ENCODE data around the gene FAM162B.
"Not testable (repeated sequence)": the region's sequence is repeated elsewhere in the genome, so short reads cannot be mapped to it uniquely, and the experiment has no call there.

FAM162B gene

DNA sequence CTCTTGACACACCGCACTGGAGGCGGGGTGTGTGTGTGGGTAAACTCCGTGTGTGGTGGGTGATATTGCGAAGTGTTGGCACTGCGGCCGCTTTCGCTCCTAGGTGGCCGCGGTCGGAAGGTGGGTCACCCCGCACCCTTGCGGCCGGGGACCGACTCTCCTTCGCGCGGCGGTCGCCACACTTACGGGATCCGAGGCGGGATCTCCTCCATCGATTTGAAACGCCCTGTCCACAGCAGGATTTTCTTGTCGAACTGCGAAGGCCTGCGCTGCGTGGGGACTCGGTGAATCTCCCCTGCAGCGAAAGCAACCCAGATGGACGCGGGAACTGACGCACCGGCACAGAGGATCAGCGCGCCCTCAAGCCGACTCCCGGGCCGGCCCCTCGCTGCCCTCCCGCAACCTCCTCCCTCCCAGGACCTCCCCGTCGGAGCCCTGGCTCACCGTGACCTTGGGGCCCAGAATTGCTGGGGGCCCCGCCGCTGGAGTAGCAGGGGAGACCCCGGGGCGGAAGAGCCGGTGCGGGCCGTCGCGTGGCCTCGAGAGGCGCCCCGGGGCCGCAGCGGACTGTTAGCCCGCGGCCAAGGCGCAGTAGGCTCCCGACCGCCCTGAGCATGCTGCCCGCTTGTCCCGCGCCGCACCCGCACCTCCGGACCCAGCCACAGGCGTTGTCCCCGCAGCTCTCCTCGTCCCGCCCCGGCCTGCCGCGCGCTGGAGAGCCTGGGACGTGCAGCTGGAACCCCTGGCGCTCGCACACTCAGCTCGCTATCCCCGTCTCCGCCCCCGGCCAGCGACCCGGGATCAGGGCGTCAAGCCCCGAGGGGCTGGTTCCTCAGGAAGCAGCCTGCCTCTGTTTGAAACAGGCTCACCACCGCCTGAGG is at the start of gene FAM162B:
TSS of gene FAM162B (minus strand) at position 759 of the 881 bp plus-strand sequence. CDS start at position 616, 143 bp downstream.
- DNase-seq, result no peak

DNA sequence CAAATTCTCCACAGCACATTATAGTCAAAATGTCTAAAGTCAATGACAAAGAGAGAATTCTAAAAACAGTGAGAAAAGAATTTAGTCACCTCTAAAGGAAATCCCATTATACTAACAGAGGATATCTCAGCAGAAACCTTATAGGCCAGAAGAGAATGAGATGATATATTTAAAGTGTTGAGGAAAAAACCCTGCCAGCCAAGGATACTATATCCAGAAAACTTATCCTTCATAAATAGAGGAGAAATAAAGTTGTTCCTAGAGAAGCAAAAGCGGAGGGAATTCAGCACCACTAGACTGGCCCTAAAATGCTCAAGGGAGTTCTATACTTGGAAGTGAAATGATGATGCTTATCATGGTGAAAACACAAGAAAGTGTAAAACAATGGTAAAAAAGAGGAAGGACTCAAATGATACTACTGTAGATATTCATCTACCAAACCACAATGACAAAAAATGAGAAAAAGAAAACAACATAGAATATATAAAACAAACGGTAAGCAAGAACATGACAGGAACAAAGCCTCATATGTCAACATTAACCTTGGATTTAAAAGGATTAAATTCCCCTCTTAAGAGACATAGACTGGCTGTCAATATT is 46.6 kb upstream of the FAM162B start:
- DNase-seq, result no peak

DNA sequence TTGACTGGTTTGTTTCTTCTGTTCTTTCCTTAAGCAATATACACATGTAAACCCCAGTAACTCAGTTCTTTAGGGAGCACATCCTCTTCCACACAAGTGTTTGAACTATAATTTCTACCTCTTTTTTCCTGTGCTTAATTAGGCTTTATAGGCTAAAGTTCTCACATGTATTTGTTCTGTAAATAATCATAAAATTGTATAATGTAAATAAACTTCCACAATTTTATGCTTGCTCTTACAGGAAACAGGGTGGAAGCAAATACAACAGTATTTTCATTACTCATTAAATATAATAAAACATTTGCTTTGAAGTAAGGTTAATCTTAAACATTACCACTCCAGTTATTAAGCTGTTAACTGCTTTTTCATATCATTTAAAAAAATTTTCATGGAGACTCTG is 36.5 kb upstream of the FAM162B start:
- DNase-seq, result no peak

DNA sequence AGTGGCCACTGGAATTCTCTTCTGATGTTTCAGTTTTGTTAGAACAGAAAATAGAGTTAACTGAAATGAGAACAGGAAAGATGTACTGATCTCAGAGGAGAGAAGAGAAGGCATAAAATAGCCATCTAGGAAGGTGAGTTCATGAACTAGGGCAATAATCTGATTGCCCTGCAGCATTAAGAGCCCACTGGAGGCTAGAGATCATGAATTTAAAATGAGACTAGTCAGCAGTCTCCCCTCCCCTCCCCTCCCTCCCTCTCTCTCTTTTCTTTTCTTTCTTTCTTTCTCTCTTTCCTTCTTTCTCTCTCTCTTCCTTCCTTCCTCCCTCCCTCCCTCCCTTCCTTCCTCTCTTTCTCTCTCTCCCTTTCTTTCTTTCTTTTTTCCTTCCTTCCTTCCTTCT is 34.4 kb upstream of the FAM162B start:
- no peak for DNase-seq

DNA sequence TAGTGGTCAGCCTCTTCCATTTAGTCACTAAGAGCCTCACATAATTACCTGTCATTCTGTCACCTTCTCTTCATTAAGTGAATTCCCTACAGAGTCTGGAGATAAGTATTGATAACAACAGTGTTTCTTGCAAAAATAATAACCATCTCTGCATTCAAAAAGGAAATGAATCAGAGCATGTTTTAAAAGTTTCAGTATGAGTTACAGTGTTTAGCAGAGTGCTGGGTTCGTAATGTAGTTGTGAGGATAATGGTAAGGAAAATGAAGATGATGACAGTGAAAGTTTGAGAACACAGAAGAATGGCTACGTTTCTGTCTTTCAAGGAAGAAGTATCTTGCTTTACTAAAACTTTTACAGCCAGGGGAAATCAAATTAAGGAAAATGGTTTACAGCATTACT is 32.1 kb upstream of the FAM162B start:
- no peak for DNase-seq

DNA sequence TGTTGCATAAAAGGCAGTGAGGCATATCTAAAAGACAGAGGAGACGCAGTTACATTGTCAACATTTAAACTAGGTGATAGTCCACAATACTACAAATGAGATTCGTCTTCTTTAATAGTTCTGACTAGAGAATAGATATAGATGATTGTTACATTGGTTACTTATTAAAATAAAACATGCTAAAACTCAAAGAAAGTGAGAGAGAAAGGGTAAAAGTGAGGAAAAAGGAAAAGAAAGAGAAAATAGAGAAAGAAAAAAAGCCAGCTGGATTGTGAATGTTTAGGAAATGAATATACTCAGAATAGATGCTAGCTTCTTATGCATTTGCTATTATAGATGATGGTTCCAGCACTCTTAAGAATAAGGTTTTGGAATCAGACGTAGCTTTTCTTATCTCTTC is 27.7 kb upstream of the FAM162B start:
- no peak for DNase-seq

DNA sequence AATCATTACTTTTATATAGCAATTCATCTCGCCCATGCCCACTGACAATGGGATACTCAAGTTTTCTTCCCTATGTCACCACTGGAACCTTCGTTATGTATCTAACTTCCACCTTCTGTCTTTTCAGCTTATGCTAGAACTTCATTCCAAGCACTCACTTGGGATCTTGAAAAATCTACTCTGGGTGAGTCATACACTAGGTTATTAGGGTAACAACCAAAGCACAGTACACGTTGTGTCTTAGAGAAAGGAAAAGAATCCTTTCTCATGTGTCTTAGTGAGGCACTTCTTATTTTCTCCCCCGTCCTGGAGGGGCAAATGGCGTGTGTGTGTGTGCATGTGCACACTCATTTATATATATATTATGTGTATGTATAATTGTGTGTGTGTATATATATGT is 18.3 kb upstream of the FAM162B start:
- no peak for DNase-seq

DNA sequence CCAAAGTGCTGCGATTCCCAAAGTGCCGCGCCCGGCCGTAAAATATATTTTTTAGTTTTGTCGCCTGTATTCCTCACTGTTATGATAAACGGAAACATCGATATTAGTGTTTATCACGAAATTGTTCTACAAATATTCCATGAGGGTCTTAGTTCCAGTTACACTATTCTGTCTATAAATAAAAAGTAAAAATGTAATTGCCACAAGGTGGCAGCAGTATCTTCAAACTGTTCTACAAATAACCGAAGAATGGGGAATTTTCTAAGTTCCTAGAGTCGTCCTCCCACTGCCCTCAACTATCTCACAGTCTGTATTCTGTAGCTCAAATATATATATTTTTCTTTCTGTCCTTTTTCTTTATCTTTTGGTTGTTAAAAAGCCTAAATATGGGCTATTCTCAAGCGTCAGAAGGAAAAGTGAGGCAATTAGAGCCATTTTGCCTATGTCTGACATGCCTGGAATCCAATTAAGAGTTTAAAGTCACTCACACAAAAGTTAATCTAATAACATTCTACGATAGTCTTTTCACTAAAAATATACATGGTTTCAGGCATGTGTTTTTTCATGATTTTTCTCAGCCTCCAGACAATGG is 14.2 kb upstream of the FAM162B start:
- no peak for DNase-seq

DNA sequence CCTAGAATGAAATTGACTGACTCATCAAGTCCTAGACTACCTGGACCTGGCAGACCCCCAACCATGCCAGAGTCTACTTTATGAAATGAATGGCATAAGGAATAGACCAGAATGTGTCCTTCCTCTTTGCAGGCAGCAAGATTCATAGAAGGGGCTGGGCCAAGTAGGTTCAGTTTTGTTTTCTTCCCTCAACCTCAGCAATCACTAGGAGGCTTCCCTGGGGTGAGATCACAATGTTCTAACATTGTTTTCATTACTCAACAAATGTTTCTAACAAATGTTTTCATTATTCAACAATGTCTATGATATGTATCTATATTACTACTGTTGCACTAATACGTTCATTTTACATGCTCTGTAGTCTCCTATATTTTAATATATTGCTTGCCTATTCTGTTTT is 8.4 kb upstream of the FAM162B start:
- DNase-seq, result no peak

DNA sequence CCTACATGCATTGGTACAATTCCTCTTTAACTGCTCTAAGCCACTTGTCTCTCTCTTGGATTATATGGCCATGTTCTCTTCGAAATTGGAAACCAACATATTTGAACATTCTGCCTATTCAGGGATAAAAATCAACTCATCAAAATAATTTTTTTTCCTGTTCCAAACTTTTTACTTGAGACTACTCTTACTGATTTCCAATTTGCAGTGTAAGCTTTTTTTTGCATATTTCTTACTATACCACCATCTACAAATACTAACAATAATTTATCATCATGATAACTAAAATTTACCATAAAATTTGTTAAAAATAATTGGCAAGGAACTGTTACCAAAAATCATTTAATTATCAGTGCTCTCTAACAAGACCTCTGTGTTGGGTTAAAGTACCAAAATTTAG is 6.9 kb upstream of the FAM162B start:
- DNase-seq, result no peak

DNA sequence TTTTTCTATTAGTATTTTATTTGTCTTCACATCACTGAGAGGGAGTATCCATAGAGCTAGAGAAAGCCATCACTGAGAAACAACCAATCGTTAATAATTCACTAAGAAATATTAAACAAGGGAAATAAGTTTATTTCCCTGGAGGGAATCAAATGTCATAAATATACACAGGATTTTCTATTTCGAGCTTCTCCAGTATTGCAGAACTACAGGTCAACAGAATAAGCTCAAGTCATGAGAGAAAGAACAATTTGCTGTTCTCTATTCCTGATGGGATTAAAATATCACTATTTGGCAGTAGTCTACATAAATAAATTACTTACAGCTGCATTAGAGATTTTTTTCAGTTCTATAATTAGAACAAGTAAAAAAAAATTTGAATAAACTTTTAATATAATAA is 2.2 kb upstream of the FAM162B start:
- no peak for DNase-seq

DNA sequence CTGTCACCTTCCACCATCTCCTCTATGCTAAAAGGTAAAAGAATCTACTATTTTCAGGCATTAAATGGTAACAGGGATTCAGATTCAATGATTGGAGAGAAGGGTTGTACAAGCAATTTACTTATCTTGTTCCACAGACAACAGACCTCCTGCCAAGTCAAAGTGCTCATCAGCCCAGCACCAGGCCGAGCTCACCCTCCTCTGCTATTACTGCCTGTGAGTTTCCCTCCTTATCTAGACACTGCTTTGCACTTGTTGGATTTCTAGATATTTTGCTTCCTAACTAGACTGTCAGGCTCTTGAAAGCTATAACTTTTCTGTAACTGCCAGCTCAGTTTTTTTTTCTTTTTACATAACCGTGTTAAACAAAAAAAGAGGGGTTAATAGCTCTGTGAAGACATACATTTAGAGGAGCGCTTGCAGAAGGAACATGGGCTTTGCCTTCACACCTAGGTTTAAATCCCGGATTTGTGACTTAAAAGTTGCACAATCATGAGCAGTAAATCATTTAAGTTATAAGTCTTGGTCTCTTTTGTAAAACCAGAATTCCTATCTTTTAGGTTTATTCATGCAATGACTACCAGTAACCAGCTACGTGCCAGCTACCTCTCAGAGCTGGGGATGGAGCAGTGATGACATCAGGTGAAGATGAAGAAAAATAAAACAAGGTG is 1.1 kb upstream of the FAM162B start:
- no peak for DNase-seq

DNA sequence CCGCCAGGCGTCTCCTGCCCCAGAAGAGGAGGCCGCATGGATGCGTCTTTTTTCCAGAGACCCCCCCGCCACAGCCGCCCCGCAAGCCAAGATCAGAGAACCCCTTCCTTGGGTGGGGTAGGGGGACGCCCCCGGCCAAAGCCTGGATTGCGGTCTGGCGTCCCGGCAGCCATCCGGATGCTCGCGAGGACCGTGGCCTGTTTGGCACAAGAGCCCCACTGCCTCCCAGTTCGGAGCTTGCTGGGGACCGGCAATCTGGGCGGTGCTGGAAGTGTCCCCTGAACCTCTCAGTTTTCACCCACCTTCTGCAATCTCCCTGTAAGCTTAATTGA is 924 bp downstream of the FAM162B start:
- DNase-seq, result no peak

DNA sequence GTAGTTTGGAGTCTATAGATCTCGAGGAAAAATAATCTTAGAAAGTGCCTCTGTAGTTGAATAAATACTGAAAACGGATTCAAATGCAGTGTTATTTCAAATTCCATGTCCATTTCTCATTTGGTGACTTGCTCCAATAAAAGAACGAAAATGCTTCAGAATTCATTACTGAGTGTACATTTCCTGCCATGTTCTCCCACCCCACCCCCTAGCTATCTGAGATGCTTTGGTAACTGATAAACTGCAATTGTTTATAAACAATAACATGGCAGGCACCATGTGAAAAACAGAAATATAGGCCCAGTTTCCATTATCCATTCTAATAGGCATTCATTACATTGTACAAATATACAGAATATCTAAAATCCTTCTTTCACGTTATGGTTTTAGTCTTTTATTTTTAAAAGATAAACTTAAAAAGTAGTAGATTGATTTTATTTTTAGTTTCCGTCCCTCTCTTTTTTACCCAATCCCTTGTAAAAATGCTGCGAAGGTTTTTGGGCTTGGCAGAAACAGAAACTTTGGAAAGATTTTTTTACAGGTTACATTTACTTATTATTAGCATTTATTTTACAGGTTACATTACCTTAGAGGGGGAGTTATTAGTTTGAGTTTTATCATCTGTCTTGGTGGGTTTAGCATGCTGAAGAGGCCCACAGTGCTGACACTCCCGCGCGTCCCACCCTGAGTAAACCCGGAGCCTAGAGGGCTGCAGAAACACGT is 1.5 kb downstream of the FAM162B start:
- no peak for DNase-seq

DNA sequence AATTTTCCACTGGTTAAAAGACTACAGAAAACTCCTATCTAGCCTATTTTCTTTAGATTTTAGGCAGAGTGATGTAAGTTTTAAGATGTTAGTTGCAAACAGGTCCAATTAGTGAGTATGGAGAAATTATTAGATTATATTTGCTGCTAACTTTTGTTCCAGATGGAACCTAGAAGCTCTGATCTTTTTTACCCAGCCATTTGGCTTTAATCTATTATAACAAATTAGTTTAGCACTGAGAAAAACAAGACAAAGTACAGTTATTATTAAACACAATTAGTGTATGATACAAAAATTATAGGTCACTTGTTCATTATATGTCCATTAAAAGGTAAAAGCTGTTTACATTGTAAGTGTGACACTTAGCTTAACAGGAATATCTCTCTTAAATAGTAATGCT is 2.5 kb downstream of the FAM162B start:
- DNase-seq, result no peak

DNA sequence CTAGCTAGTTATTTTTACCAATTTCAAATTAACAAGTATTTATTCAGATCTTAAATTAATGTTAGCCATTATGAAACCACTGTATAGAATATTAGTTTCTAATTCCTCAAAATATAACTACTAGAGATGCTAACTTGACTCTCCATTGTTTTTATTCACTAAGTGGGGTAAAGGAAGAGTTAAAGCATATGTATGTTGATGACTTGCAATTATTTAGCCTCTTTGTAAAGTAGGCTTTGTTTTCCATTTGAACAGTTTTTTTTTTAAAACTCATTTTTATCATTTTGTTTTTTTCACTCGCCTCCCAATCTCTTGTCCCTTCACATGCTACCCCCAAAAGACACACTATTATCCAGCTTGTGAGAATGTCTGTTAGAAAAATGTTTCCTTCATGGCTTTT is 3.3 kb downstream of the FAM162B start:
- no peak for DNase-seq

DNA sequence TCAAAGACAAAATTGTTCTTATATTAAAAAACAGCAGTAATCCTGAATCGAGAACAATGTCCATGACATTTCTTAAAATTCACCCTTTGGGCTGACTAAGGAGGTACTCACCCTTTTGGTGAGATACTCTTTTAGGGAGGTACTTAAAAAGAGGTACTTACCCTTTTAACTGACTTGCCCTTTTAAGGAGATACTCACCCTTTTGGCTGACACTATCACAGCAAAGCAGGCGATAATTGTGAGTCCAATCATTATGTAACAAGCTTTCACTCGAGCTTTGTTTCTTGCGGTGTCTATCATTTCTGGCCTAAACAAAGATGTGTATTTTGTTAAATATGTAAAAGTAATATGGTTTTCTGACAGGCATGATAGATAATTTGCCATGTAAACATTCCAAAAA is 3.7 kb downstream of the FAM162B start:
- DNase-seq, result no peak

DNA sequence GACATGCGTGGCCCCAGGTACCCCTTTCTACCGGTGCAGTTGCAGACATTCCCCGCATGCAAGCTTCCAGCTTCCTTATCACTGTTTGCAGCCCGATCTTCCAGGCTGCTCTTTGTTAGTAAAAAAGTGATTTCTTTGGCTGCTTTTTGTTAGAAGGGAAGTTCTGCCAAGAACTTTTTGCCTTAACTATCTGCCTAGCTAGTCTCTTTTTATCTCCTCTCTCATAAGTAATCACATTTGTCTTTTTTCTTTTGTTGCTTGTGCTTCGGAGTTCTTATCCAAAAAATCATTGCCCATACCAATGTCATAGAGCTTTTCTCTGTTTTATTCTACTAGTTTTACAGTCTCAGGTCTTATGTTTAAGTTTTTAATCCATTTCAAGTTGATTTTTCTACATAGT is 20.3 kb downstream of the FAM162B start:
- DNase-seq, result no peak

DNA sequence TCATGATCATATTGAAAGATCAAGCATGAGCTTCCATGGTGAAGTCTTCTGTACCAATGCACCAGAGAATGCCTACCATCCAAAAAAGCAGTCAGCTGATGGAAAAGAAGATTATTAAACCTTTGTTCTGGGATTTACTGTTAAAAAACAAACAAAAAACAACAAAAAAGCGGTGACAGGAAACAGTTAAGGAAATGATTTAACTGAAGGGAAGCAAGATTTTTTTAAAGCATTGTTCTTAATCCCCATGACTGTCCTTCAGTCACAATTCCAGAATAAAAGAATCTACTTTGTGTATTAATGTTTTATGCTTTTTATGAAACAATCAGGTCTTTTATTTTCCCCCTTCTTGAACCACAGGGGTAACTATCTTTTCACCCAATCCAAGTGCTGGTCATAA is 23.9 kb downstream of the FAM162B start:
- no peak for DNase-seq

DNA sequence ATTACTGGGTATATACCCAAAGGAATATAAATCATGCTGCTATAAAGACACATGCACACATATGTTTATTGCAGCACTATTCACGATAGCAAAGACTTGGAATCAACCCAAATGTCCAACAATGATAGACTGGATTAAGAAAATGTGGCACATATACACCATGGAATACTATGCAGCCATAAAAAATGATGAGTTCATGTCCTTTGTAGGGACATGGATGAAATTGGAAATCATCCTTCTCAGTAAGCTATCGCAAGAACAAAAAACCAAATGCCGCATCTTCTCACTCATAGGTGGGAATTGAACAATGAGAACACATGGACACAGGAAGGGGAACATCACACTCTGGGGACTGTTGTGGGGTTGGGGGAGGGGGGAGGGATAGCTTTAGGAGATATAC is 25.0 kb downstream of the FAM162B start:
- not testable (repeated sequence) for DNase-seq

DNA sequence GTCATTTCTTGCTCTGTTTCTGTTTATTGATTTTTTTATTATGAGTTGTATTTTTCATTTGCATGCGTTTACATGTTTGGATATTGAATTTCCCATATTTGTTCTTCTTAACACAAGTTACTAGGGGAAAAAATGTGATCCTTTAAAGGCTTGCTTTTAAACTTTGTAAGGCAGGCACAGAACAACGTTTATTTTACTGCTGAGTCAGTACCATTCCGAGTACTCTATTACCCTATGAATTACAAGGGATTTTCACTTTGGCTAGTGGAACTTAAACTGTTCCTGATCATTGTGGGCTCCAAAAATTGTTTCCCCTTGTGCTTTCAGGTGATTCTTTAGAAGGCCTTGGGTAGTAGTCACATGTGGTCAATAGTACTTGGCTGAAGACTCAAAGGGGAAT is 28.5 kb downstream of the FAM162B start:
- DNase-seq, result no peak

DNA sequence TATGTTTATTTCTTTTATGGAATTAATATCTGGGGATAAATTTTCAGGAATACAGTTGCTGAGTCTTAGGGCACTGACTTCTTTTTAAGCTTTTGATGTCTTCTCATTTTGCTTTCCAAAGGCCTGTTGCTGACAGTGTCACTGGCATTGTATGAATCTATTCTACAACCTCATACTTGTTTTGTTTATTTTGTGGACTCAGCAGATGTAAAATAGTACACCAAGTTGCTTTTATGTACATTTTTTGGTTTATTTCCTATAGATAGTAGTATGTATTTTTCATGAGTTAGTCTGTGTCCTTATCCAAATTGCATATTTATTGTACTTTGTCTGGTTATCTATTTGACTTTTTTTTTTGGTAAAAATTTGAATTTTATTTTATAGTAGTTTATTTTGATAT is 35.0 kb downstream of the FAM162B start:
- DNase-seq, result no peak

DNA sequence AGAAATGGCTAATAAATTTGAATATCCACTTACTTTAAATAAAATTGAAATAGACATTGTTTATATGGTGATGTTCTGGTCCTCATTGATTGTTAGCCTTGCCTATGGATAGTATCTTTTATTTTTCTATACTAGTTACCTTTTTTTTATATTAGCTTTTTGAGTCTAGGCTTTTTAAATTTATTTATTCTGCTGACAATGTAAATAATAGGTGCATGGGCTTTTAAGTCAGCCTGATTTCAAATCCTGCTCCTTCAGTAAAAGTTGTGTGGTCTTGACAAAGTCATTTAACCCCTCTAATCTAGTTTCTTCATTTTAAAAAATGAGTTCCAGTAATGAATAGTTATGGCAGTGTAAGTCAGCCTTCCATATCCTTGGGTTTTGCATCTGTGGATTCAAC is 38.6 kb downstream of the FAM162B start:
- DNase-seq, result no peak

All from activated CD4-positive, alpha-beta T cell treated with anti-CD3 and anti-CD28 coated beads, Interleukin-2, amount 50 U/mL, for 4 hours (primary cell).